ENCODE data around the gene PCK1.

The PCK1 gene

DNA sequence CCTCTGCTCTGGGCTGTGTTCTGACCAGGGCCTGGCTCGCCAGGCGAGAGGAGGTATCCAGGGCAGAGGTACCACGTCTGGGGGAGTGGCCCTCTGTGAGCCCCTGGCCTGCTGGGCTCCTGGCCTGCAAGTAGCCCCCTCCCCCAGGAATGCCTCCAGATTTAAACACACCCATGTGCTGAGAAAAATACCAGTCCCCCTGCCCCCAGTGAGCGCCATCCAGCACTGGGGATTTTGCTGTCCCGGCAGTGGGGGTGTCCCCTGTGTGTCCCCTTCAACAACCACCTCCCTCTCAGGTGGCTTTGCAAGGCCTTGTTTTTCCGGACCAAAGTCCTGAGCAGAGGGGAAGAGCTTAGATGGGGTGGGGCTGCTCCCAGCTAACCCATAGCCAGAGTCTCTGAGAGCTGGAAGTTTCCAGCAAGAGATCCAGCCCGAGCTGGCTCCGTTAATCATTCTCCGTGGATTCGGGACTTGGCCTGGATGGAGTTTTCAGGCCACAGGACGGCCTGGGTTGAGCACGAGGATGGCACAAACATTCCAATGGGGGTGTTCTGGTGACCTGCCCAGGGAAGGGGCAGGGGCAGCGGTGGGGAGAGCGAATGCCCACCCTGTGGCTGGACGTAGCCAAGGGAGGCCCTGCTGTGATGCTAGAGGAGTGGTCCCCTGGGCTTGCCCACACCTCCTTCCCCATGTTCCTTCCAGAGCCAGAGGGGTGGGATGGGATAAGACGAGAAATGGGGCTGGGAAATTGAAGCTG, 29.0 kb downstream of the PCK1 start:
- no peak for DNase-seq

DNA sequence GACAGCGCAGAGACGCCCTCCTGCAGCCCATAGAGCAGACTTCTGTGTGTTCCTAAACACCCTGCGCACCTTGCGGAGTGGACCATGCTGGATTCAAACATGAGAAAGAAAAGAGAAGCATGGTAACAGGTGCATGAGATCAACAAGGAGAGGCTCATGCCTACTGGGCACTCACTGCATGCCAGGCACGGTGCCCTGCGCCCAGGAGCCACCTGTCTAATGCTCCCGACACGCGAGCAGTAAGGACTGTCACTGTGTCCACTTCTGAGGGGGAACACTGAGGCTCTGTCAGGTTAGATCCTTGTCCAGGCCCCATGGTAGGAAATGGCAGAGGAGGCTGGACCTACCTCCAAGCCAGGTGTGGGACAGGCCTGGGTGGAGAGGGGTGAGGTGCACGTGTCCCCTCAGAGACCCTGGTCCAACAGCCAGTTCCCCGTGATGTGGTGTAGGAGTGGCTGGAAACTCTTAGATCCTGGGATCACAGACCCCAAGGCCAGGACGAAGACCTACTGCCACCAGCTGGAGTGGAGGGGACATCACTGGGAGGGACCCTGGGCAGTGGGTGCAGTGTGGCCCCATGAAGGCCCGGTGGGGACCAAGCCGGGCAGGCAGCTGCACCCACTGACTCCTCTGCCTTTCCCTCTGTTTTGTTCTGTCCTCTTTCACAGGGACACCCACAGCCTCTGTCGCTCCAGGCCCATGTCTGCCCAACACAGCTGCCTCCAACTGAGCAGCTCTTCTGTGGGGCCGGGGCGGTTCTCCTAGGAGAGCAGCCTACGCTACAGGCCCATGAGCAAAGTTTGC, 29.8 kb downstream of the PCK1 start:
- no peak for DNase-seq

DNA sequence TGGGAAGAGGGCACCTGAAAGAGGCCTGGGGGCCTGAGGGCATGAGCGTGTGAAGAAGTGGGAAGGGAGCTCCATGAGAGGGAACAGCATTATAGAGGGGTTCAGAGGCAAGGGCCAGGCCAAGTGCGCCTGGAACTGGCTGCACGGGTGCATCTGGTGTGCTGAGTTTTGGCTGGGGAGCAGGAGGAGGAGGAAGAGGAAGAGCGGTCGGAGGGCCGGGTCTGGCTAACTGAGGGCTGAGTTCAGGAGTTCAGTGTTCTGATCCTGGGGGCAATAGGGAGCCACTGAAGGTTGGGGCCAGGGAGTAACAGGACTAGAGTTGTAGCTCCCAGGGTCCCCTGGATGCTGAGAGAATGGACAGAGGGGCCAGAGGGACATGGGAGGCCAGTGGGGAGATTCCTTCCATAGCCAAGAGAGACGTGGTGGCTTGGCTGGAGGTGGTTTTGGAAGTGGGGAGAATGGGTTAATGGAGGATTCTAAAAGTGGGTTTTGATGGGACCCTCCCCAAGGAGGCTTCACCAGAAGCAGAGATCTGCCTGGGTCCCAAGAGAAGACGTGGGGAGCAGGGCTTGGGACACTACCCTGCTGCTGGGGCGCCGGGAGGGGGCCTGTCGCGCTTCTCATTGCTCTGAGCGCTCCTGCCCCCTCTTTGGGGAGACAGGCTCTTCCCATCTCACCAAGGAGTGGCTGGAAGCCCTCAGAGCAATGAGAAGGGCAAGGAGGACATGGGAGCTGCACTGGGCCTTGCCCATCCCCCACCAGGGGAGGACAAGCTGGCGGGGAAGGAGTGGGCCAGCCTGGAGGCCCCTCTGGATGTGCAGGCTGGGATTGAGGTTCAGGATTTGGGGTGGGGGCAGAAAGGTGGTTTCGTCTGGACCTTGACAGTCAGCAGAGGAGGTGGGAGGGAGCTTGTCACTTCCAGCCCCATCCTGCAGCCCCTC, 30.6 kb downstream of the PCK1 start:
- DNase-seq, result no peak

DNA sequence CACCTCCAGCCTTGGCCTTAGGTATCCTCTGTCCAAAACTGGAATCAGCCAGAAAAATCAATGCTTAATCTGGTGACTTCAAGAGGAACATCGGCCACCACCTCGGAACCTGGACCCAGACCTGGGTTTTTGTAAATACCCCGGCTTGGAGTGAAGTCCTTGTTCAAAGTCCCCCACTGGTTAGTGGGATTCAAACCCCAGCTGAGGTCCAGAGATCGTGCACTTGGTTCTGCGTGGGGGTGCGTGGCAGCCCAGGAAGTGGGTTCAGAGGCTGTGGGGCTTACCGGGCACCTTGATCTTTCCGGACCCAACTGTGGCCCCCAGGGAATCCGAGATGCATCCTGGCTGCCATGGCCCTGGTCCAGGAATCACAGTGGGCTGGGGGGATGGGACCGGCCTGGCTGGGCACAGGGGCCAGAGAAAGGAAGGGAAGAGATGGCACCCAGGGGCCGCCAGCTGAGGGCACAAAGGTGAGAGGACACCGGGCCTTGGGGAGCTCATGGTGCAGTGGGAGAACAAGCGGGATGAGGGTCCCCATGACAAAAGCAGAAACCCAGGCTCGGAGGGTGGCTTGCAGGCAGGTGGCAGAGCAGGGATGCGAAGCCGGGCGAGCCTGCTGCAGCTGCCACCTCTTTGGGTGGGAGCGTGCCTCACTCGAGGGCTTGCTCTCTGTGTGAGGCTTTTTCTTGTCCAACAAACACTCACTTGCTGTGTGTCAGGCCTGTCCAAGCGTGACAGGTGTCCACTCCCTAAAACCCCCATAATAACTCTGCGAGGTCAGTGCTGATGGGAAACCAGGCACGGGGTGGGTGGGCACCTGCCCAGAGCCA, 31.6 kb downstream of the PCK1 start:
- DNase-seq, result no peak

DNA sequence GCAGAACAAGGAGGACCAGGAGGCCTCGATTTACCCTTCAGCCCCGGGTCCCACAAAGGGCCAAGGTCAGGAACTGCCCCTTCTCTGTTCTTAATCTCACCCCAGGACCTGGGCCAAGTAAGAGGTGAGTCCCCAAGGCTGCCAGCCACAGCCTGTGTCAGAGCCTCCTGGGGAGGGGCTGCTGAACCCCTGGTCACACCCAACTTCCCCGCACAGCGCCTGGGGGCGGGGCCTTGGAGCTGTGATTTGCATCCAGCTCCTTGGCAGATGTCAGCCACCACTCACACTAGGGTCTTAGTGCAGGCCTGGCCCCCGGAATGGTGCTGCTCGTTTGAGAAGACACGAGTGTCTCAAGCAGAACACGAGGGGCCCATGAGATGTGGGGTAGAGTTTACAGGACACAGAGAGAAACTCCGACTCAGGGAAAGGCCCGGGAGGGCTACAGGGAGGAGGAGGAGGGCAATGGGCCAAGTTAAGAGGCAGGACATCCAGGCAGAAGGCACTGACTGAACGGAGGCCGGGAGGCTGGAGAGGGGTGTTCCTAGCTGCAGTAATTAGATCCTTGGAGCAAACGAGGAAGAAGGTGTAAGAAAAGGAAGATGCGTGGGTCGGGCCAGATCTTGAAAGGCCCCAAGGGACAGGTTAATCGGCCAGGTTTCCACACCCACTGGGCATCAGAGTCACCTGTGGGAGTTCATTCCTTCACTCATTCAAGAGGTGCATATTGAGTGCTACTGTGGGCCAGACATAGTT, 32.4 kb downstream of the PCK1 start:
- peak; percentile 17 for DNase-seq

DNA sequence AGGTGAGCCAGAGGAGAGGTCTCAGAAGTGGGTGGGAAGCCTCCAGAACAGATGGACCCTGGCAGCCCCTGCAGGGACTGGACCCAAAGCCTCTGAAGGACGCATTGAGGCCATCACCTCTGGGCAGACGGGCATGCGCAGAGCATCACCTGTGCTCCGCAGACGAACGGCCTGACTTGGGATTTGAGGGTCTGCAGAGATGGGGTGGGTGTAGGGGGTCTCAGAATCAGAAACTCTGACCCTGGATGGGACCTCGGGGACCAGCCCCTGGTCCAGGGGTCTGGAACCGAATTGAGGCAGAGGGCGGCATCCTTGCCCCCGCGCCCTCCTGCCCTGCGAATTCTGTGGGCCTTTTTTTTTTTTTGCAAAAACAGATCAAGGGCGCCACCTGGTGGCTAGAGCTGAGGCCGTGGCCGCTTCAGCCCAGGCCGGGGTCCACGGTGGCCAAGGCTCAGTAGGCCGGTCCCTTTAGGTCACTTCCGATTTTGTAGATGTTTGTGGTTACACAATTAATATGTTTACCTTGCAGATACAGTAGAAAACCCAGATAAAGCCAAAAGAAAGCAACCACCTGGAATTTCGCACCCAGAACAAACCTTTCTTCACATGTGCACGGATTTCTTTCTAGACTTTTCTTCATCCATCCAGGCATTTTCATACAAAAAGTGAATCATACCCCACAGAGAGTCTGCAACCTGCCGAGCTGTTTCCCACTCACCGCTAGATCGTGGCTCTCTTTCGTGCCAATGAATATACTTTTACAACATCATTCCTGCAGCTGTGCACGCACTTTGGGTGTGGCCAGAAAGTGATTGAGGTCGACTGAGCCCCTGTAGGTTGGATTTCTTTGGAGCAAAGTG, 33.4 kb downstream of the PCK1 start:
- peak; percentile 63 for DNase-seq

DNA sequence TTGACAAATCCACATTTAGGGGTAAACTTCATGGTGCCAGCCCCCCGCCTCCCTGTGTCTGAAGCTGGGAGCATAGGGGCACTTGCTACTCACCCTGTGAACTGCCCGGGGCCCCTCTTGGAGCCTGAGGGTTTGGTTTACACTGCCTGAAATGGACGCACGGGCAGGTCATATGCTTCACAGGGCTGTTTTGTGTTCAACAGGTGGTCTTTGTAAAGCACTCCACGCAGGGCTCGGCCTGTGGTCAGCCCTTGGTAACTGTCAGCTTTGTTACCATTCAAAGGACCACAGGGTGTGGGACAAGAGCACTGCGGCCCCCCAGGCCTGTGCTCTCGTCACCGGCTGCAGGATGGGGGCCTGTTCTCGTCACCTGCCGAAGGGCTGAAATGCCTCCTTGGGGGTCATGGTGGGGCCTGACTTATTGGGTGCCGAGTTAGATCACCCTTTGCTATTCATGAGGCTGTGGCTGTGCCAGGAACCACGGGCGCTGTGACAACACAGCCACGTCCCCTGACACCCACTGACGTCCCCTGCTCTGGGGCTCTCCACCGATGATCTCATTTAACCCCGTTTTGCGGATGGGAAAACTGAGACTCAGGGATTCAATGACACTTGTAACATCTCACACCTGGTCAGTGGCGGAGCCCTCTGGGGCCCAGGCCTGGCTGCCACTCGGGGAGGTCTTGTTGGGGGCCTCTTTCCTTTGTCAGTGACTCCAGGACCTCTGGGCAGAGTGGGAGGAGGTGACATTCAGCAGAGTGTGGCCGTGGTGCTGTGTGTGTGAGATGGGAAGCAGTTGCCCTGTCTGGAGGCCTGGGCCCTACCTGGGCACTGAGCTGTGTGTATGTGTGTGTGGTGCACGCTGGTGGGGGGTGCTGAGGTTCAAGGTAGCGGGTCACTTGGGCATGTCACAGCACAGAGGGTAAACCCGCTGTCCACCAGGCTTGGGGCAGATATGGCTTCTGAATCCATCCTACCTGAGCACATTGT, 34.4 kb downstream of the PCK1 start:
- DNase-seq, result no peak

DNA sequence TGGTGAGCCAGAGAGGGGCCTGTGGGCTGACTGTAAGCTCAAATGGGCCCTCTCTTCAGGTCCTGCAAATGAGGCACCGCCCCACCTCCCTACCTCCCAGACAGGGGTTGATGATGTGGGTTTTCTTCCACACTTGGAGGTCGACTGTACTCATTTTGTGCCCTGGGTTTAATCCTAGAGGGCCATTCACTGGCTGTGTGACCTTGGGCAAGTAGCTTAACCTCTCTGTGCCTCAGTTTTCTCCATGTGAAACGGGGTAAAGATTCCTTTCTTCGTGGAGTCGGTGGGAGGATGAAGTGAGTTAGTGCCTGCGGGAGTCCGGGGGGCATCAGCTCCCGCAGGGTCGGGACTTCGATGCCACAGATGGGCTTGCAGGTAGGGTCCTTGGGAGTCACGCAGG, 35.4 kb downstream of the PCK1 start:
- DNase-seq, result no peak

DNA sequence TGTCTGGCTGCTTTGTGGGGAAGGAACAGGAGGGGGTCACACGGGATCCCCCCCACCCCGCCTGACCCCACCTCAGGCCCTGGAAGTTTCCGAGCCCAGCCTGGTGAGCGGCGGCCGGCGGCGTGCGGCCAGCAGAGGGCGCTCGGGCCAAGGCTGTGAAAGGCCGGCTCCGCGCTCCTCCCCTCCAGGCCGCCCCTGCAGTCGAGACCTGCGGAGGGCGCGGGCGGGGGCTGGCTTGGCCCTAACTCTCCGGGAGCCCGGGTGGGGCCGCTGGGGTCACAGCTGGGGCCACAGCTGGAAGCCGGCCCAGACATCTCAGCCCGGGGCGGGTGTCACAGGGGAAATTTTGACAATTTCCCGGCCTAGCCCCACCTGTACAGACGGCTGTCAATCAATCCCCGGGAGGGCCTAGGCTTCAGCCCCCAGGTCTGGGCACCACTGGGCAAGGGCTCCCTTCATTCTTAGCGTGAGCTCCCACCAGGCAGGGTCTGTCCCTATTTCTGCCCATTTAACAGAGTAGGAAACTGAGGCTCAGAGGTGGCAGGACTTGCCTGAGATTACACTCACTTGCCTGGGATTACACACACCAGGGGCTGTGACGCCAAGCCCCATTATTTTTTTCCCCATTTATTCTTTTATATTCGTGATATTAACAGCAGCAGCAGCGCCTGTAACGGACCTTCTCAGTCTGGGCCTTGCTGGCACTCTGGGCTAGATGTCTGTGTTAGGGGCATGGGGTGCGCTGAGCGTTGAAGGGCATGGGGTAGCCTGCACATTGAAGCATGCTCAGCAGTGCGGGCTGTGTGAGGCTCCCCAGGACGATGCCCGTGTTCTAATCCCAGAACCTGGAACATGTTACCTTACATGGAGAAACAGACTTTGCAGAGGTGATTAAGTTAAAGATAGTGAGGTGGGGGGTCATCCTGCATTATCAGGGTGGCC, 36.4 kb downstream of the PCK1 start:
- no peak for DNase-seq

DNA sequence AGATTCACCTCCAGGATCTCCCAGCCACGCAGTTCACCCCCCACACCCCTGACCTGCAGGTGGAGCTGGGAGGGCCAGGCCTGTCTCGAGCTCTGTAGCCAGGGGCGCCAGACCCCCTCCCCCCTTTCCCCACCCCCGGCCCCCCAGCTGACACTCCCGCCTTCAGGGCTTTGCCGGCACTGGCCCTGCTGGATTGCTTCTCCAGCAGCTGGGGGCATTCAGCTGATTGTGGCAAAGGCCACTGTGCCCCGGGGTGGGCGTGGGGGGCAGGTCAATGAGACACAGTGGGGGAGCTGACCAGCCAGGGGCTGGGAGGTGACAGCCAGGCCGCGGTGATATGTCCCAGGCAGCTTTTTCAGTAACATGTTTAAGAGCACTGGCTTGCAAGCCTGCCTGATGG, 37.1 kb downstream of the PCK1 start:
- no peak for DNase-seq

DNA sequence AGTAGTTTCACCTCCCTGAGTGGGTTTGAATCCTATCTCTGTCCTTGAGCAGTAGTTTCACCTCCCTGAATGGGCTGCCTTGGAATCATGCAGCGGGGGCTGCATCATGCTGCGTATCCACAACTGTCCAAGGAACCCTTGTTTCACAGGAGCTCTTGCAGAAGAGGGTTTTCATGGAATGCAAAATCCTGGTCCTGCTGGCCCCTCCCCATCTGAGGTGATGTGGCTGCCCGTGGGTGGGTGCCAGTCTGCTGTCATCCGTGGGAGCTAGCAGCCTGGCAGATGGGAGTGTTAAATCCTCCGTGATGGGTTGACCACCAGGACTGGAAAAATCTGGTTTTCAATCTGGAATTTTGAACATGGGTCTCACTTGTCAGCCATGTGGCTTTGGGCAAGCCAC, 37.6 kb downstream of the PCK1 start:
- no peak for DNase-seq

DNA sequence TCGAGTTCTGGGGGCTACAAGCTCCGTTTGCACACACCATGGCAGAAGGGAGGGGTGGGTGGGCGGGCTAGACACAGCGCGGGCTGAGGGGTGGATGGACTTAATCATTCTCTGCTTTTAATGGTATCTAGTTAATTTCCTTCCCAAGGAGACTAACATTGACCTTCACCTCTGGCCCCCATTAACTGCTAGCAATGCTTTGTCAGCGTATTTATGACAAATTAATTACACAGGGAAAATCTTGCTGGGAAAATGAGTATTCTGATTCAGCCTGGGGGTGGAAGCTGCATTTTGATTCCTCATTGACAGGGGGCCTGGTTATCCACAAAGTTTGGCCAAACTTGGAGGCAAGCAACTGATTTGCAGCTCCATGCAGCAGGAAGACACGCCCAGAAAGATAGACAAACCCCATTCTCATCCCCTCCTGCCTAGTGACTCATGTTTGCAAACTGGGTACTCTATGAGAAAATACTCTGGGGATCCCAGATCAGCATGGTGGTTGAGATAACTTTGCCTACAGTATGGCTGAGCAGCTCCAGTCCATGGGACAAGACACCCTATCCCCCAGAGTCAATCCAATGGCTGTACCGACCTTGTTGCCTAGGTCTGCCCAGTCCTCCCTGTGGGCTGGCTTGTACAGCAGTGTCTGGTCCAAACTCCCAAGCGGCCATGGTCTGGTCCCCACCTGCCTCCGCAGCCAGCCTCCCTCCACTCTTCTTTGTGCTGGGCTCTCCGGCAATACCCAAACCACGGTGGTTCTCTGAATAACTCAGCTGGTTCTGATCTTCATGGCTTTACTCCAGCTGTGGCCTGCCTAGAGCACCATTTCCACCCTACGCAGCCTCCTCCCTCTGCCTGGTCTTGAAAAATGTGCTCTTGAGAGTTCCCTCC, 39.7 kb downstream of the PCK1 start:
- DNase-seq, result no peak

DNA sequence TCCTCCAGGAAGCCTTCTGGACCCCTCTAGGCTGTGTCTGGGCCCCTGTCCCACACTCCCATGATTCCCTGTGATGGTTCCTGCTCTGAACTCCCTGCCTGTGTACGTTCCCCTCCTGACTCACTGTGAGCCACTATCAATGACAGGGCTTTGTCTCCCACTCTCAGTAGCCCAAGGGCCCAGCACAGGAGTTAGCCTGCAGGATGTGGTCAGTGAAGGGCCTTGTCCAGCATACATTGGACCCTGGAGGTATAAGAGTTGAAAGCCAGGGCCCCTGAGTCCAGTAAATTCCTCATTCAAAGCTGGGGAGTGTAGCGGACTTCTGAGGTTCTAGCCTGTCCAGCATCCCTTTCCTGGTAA, 40.3 kb downstream of the PCK1 start:
- DNase-seq, result no peak

DNA sequence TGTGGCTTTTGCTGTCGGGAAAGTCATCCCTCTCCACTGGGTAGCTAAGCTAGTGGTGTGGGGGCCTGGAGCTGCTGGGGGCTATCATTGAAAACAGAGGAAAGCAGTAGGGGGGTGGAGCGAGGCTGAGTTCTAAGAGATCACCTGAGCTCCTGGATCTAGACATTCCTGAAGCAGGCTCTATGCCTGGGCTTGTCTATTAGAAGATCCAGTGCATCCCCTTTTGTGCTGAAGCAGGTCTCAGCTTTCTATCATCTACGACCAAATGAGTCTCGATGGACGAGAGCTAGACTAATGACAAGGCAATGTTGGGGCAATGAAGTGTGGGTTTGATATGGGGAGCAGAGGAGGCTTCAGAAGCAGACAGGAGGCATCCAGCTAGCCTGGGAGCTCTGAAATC, 40.8 kb downstream of the PCK1 start:
- DNase-seq, result no peak

DNA sequence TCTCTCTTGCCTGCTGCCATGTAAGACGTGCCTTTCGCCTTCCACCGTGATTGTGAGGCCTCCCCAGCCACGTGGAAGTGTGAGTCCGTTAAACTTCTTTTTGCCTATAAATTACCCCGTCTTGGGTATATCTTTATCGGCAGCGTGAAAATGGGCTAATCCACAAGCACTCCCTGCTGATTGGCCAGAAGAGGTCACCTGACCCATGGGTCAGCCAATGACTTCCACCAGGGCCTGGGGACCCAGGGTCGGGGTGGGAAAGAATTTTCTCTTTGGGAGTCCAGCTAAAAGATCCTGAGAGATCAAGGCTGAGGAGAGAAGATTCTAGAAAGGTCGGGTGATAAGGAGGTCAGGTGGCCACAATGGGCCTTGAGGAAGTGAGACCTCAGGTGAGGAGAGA, 42.2 kb downstream of the PCK1 start:
- DNase-seq, result no peak

DNA sequence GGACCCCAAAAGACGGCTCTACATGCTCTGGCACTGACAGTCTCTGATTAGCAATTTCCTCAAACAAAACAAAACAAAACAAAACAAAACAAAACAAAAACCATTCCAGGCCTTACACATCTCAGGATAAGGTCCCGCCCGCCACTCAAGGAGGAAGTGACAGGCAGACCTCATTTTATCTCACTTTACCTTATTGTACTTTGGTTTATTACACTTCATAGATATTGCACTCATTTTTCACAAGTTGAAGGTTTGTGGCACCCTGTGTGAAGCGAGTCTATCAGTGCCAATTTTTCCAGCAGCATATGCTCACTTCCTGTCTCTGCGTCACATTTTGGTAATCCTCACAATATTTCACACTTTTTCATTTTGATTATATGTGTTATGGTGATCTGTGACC, 44.1 kb downstream of the PCK1 start:
- no peak for DNase-seq

DNA sequence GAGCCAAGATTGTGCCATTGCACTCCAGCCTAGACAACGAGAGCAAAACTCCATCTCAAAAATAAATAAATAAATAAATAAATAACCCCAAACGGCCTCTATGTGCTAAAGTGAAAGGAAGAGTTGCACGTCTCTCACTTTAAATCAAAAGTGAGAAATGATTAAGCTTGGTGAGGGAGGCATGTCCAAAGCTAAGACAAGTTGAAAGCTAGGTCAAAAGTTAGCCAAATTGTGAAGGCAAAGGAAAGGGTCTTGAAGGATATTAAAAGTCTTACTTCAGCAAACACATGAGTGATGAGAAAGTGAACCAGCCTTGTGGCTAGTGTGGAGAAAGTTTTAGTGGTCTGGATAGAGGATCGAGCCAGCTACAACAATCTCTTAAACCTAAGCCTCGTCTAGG, 45.0 kb downstream of the PCK1 start:
- DNase-seq, result no peak

Data from NCI-H526 treated with DMSO at 0.1 percent for 48 hours (cell line).